Gastrocnemius medialis (tissue), 4 donors: ENCODE results near the gene SPACA6.

Experiments
- CTCF ChIP-seq, 5 experiments: fragments of 450-650 bp in 3 of 5; fragments of 200-600 bp in 2 of 5; sonication (generic) in 2 of 5; IDR thresholded peaks in 4 of 5; conservative IDR thresholded peaks in 1 of 5; 1 replicate in 4 of 5; 2 replicates in 1 of 5; pipeline ENCODE4 v1.5.1; 2016 to 2019; ENCODE audit warnings: antibody characterized with exemption in 5 of 5, mild to moderate bottlenecking in 3 of 5, moderate library complexity in 3 of 5
- POLR2A ChIP-seq, 2 donors: fragments of 450-650 bp; IDR thresholded peaks; one replicate each; pipeline ENCODE4 v1.6.1; 2017; ENCODE audit warnings: antibody characterized with exemption in 2 of 2, mild to moderate bottlenecking in 2 of 2, moderate library complexity in 2 of 2

GRCh38 chr19:51668216-51668615 lies 24.9 kb upstream of the SPACA6 start:
- TF ChIP-seq CTCF (IDR thresholded peaks at IDR 0.05 in 4 of 5, conservative IDR thresholded peaks at IDR 0.05 in 1 of 5) (no peak), POLR2A (IDR thresholded peaks at IDR 0.05) (no peak)
